GM21786 (cell line): Measurements from ENCODE around the gene PMAIP1.

Source experiments
- ATAC-seq: cut with Tn5 transposase; IDR thresholded peaks from one replicate; pipeline ENCODE4 v1.9.1; 2021; ENCODE audit not compliant: unreplicated experiment

The PMAIP1 gene

GRCh38 chr18:59945544-59945943 lies 45.7 kb downstream of the PMAIP1 start:
- no peak for ATAC-seq

GRCh38 chr18:59950215-59950944 lies 50.6 kb downstream of the PMAIP1 start:
- ATAC-seq = peak; percentile 39

- ATAC-seq = no peak
These were observed 51.8 kb downstream of the PMAIP1 start for GRCh38 chr18:59951591-59951990.

GRCh38 chr18:59952283-59953007 lies 52.6 kb downstream of the PMAIP1 start:
- ATAC-seq = no peak
